HT-29 (cell line): Measurements from ENCODE around the gene SH3GL1. TPM values are rescaled to one million over a fixed set of nuclear protein-coding genes. Genes with fewer than 3 reads are reported as not detected.
"Not testable (repeated sequence)": the region's sequence is repeated elsewhere in the genome, so short reads cannot be mapped to it uniquely, and the experiment has no call there.

ENCODE experiments used
- DNase-seq: peaks from one replicate; pipeline ENCODE4 v3.0.0-alpha.2; 2015; ENCODE audit warnings: low spot score
- total RNA-seq: library from RNA; depleted of rRNA; stranded (reverse); fragments of >200 nt; shearing (Covaris generic); gene quantifications from 2 replicates; pipeline ENCODE4 v1.2.3, GENCODE V29; 2014

Gene SH3GL1
- total RNA-seq, 1 experiment from 2014 or later = 55.5 TPM

GRCh38 chr19:4363571-4364304 is 36.6 kb downstream of the SH3GL1 start:
- DNase-seq = no peak

- peak; percentile 47 for DNase-seq
These were observed 37.4 kb downstream of the SH3GL1 start for GRCh38 chr19:4362831-4363545.

- DNase-seq = no peak
These were observed 38.1 kb downstream of the SH3GL1 start for GRCh38 chr19:4362101-4362828.

- no peak for DNase-seq
These were observed 38.9 kb downstream of the SH3GL1 start for GRCh38 chr19:4361152-4362046.

- DNase-seq = no peak
These were observed 39.7 kb downstream of the SH3GL1 start for GRCh38 chr19:4360641-4361151.

- no peak for DNase-seq
These were observed 40.2 kb downstream of the SH3GL1 start for GRCh38 chr19:4360081-4360569.

- no peak for DNase-seq
These were observed 40.7 kb downstream of the SH3GL1 start for GRCh38 chr19:4359627-4360000.

GRCh38 chr19:4358709-4359626 is 41.4 kb downstream of the SH3GL1 start:
- no peak for DNase-seq

GRCh38 chr19:4357921-4358326 is 42.4 kb downstream of the SH3GL1 start:
- no peak for DNase-seq

GRCh38 chr19:4357095-4357797 is 43.1 kb downstream of the SH3GL1 start:
- no peak for DNase-seq

- DNase-seq = no peak
These were observed 45.5 kb downstream of the SH3GL1 start for GRCh38 chr19:4354897-4355296.

GRCh38 chr19:4354282-4354681 is 46.1 kb downstream of the SH3GL1 start:
- no peak for DNase-seq

GRCh38 chr19:4352701-4353121 is 47.6 kb downstream of the SH3GL1 start:
- DNase-seq = peak; percentile 54

- no peak for DNase-seq
These were observed 49.6 kb downstream of the SH3GL1 start for GRCh38 chr19:4350726-4351125.

- no peak for DNase-seq
These were observed 50.2 kb downstream of the SH3GL1 start for GRCh38 chr19:4350111-4350510.

- DNase-seq = not testable (repeated sequence)
These were observed 51.1 kb downstream of the SH3GL1 start for GRCh38 chr19:4349225-4349624.

GRCh38 chr19:4347521-4347920 is 52.8 kb downstream of the SH3GL1 start:
- no peak for DNase-seq

- no peak for DNase-seq
These were observed 54.3 kb downstream of the SH3GL1 start for GRCh38 chr19:4346020-4346383.

GRCh38 chr19:4345342-4346019 is 54.9 kb downstream of the SH3GL1 start:
- no peak for DNase-seq
